Measurements from ENCODE around the gene CCDC87.

- TF ChIP-seq CTCF (IDR thresholded peaks at IDR 0.05), result no peak
- no peak for TF ChIP-seq EZH2 (IDR thresholded peaks at IDR 0.05)
Measured at GRCh38 chr11:66564538-66564937, 28.3 kb downstream of the CCDC87 start.
